ENCODE results near the gene SRI. TPM values are rescaled to one million over a fixed set of nuclear protein-coding genes. Genes with fewer than 3 reads are reported as not detected.

SRI gene
- total RNA-seq, 1 experiment from 2014 or later, result 269 TPM

DNA sequence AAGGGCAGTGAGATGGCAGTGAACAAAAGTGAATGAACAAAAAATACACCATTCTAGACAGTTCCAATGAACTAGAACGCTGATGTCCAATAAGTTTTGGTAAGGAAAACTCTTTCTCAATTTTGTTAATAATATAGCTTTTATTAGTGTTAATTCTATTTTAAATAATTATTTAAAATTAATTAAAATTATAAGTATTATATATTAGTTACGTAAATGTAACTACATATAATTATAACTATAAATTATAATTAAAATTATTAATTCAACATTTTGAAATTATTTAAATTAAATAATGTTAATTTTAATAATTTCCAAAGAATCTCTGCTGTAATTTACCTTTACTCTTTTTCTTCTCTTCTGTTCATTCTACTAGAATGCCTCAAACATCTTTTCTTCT is 5.4 kb downstream of the SRI start:
- no peak overlapping the region for H2AFZ ChIP-seq
- no peak overlapping the region for H3K4me3 ChIP-seq
- peaks cover 81% of the 10 kb centered on the region for H3K36me3 ChIP-seq (ENCODE audit: low read depth)
- H4K20me1 ChIP-seq (ENCODE audit: insufficient read depth), result peaks cover 35% of the 10 kb centered on the region
- no peaks in the 10 kb centered on the region for H3K9me2 ChIP-seq (ENCODE audit: insufficient read depth)
- H3K9me3 ChIP-seq (ENCODE audit: insufficient read depth, low read depth), result no peaks in the 10 kb centered on the region
- no peak overlapping the region for H3K4me2 ChIP-seq
- DNase-seq, result no peak
- CTCF ChIA-PET, result no interaction called here
- intact Hi-C loops (cut with micrococcal nuclease; ENCODE audit: unreplicated experiment), result loop anchor here (10.0 kb wide), 1 partner anchor 280 kb away; the partner anchor contains the start of gene ADAM22
- no peak for TF ChIP-seq EZH2 (IDR thresholded peaks at IDR 0.05; ENCODE audit: low read depth)
- TF ChIP-seq, protein P1, sequence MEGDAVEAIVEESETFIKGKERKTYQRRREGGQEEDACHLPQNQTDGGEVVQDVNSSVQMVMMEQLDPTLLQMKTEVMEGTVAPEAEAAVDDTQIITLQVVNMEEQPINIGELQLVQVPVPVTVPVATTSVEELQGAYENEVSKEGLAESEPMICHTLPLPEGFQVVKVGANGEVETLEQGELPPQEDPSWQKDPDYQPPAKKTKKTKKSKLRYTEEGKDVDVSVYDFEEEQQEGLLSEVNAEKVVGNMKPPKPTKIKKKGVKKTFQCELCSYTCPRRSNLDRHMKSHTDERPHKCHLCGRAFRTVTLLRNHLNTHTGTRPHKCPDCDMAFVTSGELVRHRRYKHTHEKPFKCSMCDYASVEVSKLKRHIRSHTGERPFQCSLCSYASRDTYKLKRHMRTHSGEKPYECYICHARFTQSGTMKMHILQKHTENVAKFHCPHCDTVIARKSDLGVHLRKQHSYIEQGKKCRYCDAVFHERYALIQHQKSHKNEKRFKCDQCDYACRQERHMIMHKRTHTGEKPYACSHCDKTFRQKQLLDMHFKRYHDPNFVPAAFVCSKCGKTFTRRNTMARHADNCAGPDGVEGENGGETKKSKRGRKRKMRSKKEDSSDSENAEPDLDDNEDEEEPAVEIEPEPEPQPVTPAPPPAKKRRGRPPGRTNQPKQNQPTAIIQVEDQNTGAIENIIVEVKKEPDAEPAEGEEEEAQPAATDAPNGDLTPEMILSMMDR (conservative IDR thresholded peaks at IDR 0.05), result no peak
- no peak overlapping the region for H3K27ac ChIP-seq
- no peaks in the 10 kb centered on the region for H3F3A ChIP-seq (ENCODE audit: insufficient read depth, low read depth)
- H3K4me1 ChIP-seq (replicated peaks; ENCODE audit: insufficient read depth), result peaks cover 23% of the 10 kb centered on the region
- POLR2A ChIA-PET (ENCODE audit: unreplicated experiment), result no interaction called here
- BruUV-seq (replicated peaks), result no TSS peak
- no peaks in the 10 kb centered on the region for H3K27me3 ChIP-seq (ENCODE audit: insufficient read depth, low read depth)
- peaks cover 66% of the 10 kb centered on the region for H3K79me2 ChIP-seq (ENCODE audit: low read depth)

DNA sequence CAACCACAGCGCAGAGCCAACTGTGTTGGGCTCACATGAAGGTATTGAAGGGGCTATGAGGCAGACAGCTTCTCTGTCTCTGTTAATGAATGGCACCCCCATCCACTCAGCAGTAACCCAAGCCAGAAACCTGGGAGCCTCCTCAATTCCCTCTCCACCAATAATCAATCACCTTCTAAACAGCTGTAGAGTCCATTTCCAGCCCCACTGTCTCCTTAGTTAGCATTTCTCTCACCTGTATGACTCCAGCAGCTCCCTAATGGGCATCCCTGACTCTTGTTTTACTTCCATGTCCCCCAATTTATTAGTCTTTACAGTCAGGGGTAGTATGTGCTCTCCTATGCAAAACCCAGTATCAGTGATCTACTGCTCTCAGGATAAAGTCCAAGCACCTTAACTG is 6.9 kb downstream of the SRI start:
- POLR2A ChIA-PET (ENCODE audit: unreplicated experiment), result interaction anchor here (0.7 kb wide), 1 partner anchor 31 kb away, joined by 6 read pairs; no protein-coding TSS in a partner anchor
- CTCF ChIA-PET, result no interaction called here

DNA sequence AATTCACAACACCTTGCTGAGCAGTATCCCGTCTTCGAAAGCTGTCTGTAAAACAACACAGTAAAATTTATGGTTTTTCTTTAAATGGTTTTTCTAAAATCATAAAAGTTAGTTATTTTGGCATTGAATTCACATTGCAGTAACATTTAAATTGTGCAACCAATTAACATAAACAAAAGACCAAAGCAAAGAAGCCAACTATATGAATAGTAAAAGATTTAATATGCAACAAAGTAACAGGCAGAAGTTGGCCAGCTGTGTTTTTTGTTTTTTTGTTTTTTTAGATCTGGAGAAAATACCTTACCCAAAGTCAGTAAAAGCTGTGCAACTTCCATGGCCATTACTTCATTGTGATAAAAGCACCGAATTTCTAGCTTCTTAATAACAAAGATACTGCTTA is 11.3 kb downstream of the SRI start:
- TF ChIP-seq, protein P1 (conservative IDR thresholded peaks at IDR 0.05), result no peak
- TF ChIP-seq EZH2 (IDR thresholded peaks at IDR 0.05; ENCODE audit: low read depth), result no peak
- ChIA-PET CTCF (no interaction called here), POLR2A (ENCODE audit: unreplicated experiment) (no interaction called here)
- no TSS peak for BruUV-seq (replicated peaks)
- H3K4me2 ChIP-seq, result no peak overlapping the region
- no peak for DNase-seq
- no peaks in the 10 kb centered on the region for H3K9me3 ChIP-seq (ENCODE audit: insufficient read depth, low read depth)
- no peak overlapping the region for H3K4me3 ChIP-seq
- H3K36me3 ChIP-seq (ENCODE audit: low read depth), result peaks cover 75% of the 10 kb centered on the region
- peaks cover 5% of the 10 kb centered on the region for H3F3A ChIP-seq (ENCODE audit: insufficient read depth, low read depth)
- H3K27ac ChIP-seq, result no peak overlapping the region
- no peaks in the 10 kb centered on the region for H3K27me3 ChIP-seq (ENCODE audit: insufficient read depth, low read depth)
- H3K4me1 ChIP-seq (replicated peaks; ENCODE audit: insufficient read depth), result no peaks in the 10 kb centered on the region
- intact Hi-C loops (cut with micrococcal nuclease; ENCODE audit: unreplicated experiment), result no loop called here
- no peak overlapping the region for H2AFZ ChIP-seq
- H4K20me1 ChIP-seq (ENCODE audit: insufficient read depth), result 0 out of 2 replicates have a peak, but pooled peaks cover 12% of the 10 kb centered on the region
- H3K9me2 ChIP-seq (ENCODE audit: insufficient read depth), result no peaks in the 10 kb centered on the region
- H3K79me2 ChIP-seq (ENCODE audit: low read depth), result peaks cover 10% of the 10 kb centered on the region; the same call in 1 of the 2 replicates

More for the DNA sequence above, 6.9 kb downstream of the SRI start:
- no peaks in the 10 kb centered on the region for H3K9me3 ChIP-seq (ENCODE audit: insufficient read depth, low read depth)
- H3F3A ChIP-seq (ENCODE audit: insufficient read depth, low read depth), result no peaks in the 10 kb centered on the region
- no TSS peak for BruUV-seq (replicated peaks)
- intact Hi-C loops (cut with micrococcal nuclease; ENCODE audit: unreplicated experiment), result loop anchor here (10.0 kb wide), 1 partner anchor 278 kb away; the partner anchor contains the start of gene ADAM22
- no peak overlapping the region for H3K4me3 ChIP-seq
- no peak overlapping the region for H3K4me2 ChIP-seq
- no peak for DNase-seq
- H3K79me2 ChIP-seq (ENCODE audit: low read depth), result peaks cover 51% of the 10 kb centered on the region
- H3K36me3 ChIP-seq (ENCODE audit: low read depth), result peaks cover 89% of the 10 kb centered on the region
- no peak overlapping the region for H2AFZ ChIP-seq
- H3K27me3 ChIP-seq (ENCODE audit: insufficient read depth, low read depth), result no peaks in the 10 kb centered on the region
- TF ChIP-seq, protein P1 (conservative IDR thresholded peaks at IDR 0.05), result no peak
- TF ChIP-seq EZH2 (IDR thresholded peaks at IDR 0.05; ENCODE audit: low read depth), result no peak
- peaks cover 26% of the 10 kb centered on the region for H4K20me1 ChIP-seq (ENCODE audit: insufficient read depth)
- H3K9me2 ChIP-seq (ENCODE audit: insufficient read depth), result no peaks in the 10 kb centered on the region
- peaks cover 16% of the 10 kb centered on the region for H3K4me1 ChIP-seq (replicated peaks; ENCODE audit: insufficient read depth)
- H3K27ac ChIP-seq, result no peak overlapping the region

Data from PC-9 (cell line).